BE2C (cell line): ENCODE data around the gene TAF15.

Source experiments
- DNase-seq: peaks from one replicate; pipeline ENCODE4 v3.0.0-alpha.2; 2020
- H3K27me3 ChIP-seq: fragments of 250-450 bp; sonication (Bioruptor Pico); 2 replicates; pipeline ENCODE4 v1.5.1; 2020; ENCODE audit warnings: mild to moderate bottlenecking
- H3K36me3 ChIP-seq: fragments of 250-450 bp; sonication (Bioruptor Pico); 2 replicates; pipeline ENCODE4 v1.5.1; 2020; ENCODE audit warnings: mild to moderate bottlenecking
- H3K4me1 ChIP-seq: fragments of 250-450 bp; sonication (Bioruptor Pico); 2 replicates; pipeline ENCODE4 v1.5.1; 2020
- H3K4me3 ChIP-seq: 2 replicates; pipeline ENCODE4 v1.5.1; 2011; ENCODE audit warnings: low read depth, low read length
- H3K9me3 ChIP-seq: fragments of 250-450 bp; sonication (Bioruptor Pico); 2 replicates; pipeline ENCODE4 v1.5.1; 2020
- CTCF ChIP-seq: IDR thresholded peaks from 2 replicates; pipeline ENCODE4 v1.5.1; 2012; ENCODE audit warnings: mild to moderate bottlenecking, low read depth, low read length

Gene TAF15

GRCh38 chr17:35809855-35810461 lies 674 bp downstream of the TAF15 start:
- Histone ChIP-seq H3K9me3 (no peaks in the 10 kb centered on the region), H3K4me3 (peak overlapping the region; percentile 98), H3K4me1 (peaks cover 5% of the 10 kb centered on the region; the same call in 1 of the 2 replicates), H3K27me3 (no peaks in the 10 kb centered on the region), H3K36me3 (peaks cover 5% of the 10 kb centered on the region)
- no peak for TF ChIP-seq CTCF
- no peak for DNase-seq

- Histone ChIP-seq H3K4me3 (no peak overlapping the region), H3K4me1 (peaks cover 16% of the 10 kb centered on the region), H3K9me3 (no peaks in the 10 kb centered on the region), H3K36me3 (peaks cover 15% of the 10 kb centered on the region), H3K27me3 (no peaks in the 10 kb centered on the region)
- DNase-seq: no peak
- no peak for TF ChIP-seq CTCF
Observed at GRCh38 chr17:35811759-35812158, 2.5 kb downstream of the TAF15 start.

GRCh38 chr17:35812456-35812855 lies 3.2 kb downstream of the TAF15 start:
- no peaks in the 10 kb centered on the region for H3K27me3 ChIP-seq
- H3K4me1 ChIP-seq: peaks cover 16% of the 10 kb centered on the region
- no peak for DNase-seq
- no peaks in the 10 kb centered on the region for H3K9me3 ChIP-seq
- H3K4me3 ChIP-seq: no peak overlapping the region
- no peak for TF ChIP-seq CTCF
- peaks cover 22% of the 10 kb centered on the region for H3K36me3 ChIP-seq

- no peak for DNase-seq
- TF ChIP-seq CTCF: no peak
- Histone ChIP-seq H3K36me3 (peaks cover 64% of the 10 kb centered on the region), H3K4me1 (peaks cover 14% of the 10 kb centered on the region), H3K9me3 (no peaks in the 10 kb centered on the region), H3K27me3 (no peaks in the 10 kb centered on the region), H3K4me3 (no peak overlapping the region)
Observed at GRCh38 chr17:35816723-35817122, 7.4 kb downstream of the TAF15 start.

GRCh38 chr17:35817196-35817595 lies 7.9 kb downstream of the TAF15 start:
- TF ChIP-seq CTCF: no peak
- no peak overlapping the region for H3K4me3 ChIP-seq
- H3K27me3 ChIP-seq: no peaks in the 10 kb centered on the region
- H3K36me3 ChIP-seq: peaks cover 62% of the 10 kb centered on the region
- H3K9me3 ChIP-seq: no peaks in the 10 kb centered on the region
- H3K4me1 ChIP-seq: peaks cover 13% of the 10 kb centered on the region
- DNase-seq: no peak

- DNase-seq: no peak
- no peaks in the 10 kb centered on the region for H3K27me3 ChIP-seq
- H3K9me3 ChIP-seq: no peaks in the 10 kb centered on the region
- H3K36me3 ChIP-seq: peaks cover 82% of the 10 kb centered on the region
- TF ChIP-seq CTCF: no peak
- H3K4me3 ChIP-seq: no peak overlapping the region
- H3K4me1 ChIP-seq: peaks cover 13% of the 10 kb centered on the region
Observed at GRCh38 chr17:35819455-35819854, 10.2 kb downstream of the TAF15 start.
